HG03354 (cell line): ENCODE measurements around the gene KIAA0930.
"Not testable (repeated sequence)": the region's sequence is repeated elsewhere in the genome, so short reads cannot be mapped to it uniquely, and the experiment has no call there.

Experiments
- ATAC-seq: cut with Tn5 transposase; IDR thresholded peaks from one replicate; pipeline ENCODE4 v1.9.1; 2021; ENCODE audit warnings: mild to moderate bottlenecking; ENCODE audit not compliant: unreplicated experiment, poor library complexity, severe bottlenecking

Gene KIAA0930

GRCh38 chr22:45204819-45205218 is 35.9 kb downstream of the KIAA0930 start:
- no peak for ATAC-seq

GRCh38 chr22:45204241-45204640 is 36.5 kb downstream of the KIAA0930 start:
- ATAC-seq = no peak

- no peak for ATAC-seq
These were observed 37.3 kb downstream of the KIAA0930 start for GRCh38 chr22:45203150-45203951.

GRCh38 chr22:45202333-45203149 is 38.2 kb downstream of the KIAA0930 start:
- no peak for ATAC-seq

DNA sequence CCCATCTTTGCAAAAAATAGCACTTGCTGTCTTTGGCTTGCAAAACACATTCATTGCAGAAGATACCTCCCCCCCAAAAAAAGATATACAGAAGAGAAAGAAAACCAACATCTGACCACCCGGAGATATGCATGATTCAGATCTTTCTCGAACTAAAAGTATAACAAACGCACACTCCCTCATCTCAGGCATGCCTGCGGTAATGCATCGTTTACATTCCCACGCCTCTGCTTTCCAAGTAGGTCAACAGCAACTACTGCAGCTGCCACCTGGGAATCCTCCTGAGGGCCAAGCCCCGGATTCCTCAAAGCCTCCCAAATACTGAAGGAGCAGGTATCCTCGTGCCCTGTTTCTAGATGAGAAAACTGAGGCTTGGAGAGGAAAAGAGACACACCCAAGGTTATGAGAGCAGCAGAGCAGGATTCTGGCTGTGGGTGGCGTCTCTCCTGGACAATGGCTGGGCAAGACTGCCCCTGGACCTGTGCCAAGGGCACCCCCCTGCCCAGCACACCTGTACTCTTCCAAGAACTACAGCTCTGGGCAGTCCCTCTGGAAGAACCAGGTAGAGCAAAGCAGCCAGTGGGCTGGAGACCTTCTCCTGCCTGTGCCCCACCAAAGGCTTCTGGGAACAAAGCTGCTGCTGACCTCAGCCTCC is 38.9 kb downstream of the KIAA0930 start:
- ATAC-seq = no peak

DNA sequence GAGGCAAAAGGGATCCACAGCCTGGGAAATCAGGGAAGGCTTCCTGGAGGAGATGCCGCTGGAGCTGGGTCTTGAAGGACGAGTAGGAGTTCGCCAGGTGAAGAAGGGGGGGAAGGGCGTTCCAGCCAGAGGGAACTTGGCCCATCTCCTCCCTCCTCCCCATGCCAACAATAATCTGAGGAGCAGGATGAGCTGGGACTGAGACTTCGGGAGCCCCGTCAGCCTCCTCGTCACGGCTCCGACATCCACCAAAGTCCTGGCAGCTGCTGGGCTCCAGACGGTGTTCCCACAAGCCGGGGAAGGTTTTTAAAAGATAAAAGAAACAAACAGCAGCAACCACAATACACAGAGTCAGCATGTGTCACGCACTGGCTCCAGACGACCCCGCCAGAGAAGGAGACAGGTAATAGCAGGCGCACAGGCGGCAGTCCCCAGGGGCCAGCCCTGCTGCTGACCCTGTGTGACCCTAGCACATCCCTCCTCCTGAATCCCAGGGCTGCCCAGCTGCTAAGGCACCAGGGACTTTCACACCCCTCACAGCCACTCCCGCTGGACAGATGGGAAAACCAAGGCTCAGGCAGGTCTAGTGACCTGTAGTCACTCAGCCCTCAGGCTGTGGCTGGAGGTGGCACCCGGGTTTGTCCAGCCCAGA is 39.7 kb downstream of the KIAA0930 start:
- ATAC-seq = no peak

DNA sequence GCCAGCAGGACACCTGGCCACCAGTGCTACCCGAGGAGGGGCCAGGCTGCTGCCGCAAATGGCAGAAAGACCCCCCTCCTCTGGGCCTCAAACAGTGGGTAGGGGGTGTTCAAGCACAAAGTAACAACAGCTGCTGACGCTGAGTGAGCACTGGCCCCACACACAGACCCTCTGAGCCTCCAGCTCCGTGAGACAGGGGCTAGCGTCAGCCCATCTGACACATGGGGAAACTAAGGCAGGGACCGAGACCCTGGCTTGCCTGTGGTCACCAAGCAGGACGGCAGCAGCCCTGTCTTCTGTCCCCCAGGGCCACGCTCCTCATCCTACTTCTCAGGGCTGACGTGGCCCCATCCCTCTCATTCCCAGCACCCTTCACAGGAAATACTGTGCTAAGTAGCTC is 40.5 kb downstream of the KIAA0930 start:
- ATAC-seq = no peak

GRCh38 chr22:45199723-45200122 is 41.0 kb downstream of the KIAA0930 start:
- no peak for ATAC-seq

DNA sequence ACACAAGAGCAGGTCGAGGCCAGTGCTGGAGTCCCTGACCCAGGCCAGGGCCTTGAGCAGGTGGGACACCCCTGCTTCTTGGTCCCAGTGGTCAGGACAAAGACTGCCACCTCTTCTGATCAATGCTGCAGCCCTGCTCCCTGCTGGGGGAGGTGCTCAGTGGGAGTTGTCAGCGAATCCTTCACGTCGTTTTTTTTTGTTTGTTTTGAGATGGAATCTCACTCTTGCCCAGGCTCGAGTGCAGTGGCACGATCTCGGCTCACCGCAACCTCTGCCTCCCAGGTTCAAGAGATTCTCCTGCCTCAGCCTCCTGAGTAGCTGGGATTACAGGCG is 42.3 kb downstream of the KIAA0930 start:
- ATAC-seq = no peak

- no peak for ATAC-seq
These were observed 42.9 kb downstream of the KIAA0930 start for GRCh38 chr22:45197606-45198462.

GRCh38 chr22:45196926-45197605 is 43.6 kb downstream of the KIAA0930 start:
- no peak for ATAC-seq

DNA sequence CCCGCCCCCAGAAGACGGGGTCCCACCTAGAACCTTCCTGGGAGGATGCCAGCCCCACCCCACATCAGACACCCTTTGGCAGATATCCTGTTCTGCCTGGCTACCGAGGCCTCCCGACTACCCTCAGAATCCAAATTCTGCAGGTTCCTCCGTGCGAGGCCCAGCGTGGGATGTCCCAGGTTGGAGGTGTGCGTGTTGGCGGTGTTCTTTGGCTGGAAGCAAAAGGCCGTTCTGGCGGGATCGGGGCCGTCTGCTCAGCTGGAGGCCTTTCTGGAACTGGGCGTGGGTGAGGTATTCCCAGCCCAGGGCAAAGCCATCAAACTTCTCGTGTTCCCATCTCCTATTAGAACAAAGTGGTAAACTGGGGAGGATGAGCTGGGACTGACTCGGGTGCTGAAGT is 44.4 kb downstream of the KIAA0930 start:
- no peak for ATAC-seq

DNA sequence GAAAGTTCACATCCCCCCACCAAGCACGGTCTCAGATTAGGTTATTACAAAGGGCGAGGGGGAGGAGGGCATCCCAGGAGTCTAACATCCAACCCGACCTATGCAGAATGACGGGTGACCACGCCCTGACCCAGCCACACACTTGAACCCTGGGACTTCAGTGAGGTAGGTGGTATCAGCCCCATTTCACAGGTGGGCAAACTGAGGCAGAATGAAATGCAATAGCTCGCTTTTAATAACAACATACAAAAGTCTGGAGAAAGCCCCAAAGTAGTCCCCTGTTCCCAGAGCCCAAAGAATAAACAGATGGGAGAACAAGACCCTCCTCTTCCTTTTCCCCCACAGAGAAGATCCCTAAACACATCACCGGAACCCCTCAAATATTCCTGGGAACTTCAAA is 45.1 kb downstream of the KIAA0930 start:
- ATAC-seq = no peak

DNA sequence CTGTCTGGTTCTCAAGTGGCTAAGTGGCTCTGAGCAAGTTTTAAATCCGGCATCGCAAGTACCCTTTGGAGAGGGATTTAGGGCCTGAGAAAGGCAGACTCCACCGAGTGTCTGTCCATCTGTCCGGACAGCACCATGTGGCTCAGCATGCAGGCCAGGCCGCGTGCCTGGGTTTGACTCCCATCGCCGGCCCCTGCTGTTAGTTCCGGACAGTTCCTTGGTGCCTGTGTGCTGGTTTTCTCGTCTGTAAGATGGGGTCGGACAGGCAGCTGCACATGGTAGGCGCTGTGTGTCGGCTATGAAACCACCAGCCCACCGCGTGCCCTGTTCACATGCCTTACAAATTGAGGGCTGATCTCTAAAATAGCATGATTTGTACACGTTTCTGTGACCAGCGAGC is 46.0 kb downstream of the KIAA0930 start:
- no peak for ATAC-seq

DNA sequence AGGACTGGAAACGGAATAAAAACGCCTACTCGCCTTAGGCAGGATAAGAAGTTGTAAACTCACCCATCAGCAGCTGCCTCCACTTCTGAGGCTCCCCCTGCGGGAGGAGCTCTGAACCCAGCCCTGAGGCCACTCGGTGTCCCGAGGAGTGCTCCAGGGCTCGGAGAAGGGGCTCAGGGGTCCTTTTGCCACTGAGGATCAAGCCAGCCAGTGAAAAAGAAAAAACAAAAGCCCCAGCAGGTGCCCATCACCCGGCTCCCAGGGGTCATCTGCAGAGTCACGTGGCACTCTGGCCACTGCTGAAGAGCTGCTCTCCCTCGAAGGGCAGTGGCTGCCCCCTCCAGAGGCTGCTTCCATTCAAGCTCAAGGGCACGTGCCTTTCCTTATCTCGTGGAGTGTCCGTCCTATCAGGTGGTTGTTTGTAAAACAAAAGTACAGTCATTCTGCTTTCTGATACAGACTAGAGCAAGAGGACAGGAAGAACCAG is 48.0 kb downstream of the KIAA0930 start:
- no peak for ATAC-seq

GRCh38 chr22:45191746-45192145 is 48.9 kb downstream of the KIAA0930 start:
- not testable (repeated sequence) for ATAC-seq

DNA sequence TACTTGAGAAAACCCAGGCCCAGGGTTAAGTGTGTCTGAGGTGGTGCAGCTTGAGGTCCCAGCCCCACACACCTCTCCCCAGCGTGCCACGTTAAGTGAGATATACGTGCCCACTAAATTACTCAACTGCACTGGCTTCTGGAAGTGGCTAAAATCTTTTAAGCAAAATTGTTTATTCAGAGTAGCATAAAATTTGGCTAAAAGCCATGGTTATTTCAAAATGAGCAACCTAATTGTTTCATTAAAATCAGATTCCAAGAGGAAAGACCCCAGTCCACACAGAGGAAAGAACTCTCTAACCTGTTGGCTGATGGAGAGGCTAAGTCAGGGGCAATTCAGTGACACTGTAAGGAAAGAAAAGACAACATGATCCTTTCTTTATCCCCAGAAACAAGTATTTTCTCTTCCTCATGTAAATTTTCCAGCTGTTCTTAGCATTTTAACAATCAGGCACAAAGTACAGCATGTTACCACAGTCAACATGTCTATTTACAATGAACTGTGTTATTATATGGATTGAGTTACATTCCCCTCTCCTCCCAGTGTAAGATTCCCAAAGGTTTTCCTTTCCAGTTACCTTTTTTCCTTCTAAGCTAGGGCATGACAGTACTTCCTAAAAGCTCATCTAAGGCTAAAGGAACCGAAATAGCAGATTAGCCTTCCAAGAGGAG is 50.4 kb downstream of the KIAA0930 start:
- no peak for ATAC-seq

DNA sequence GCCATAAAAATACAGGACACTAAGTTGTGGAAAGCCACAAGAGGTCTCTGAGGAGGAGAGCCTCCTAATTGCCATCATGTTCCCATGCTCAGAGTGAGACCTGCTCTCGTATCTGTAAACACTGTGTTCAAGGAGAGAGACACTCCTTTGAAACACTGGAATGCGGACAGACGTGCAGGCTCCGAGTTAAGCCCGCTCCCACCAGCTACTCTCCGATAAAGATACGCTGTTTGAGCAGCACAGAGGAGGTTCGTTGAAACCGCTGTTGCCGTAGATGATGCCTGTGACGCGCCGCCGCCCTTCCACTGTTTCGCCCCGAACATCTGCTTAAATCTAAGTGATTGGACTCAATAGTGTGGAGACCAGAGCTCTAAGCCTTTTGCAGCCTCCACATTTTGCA is 51.9 kb downstream of the KIAA0930 start:
- ATAC-seq = no peak
